Measurements from ENCODE around the gene IL2. TPM values are rescaled to one million over a fixed set of nuclear protein-coding genes. Genes with fewer than 3 reads are reported as not detected.

Gene IL2
- total RNA-seq, 1 experiment from 2014 or later, result 1.3 TPM

GRCh38 chr4:122489061-122489460 lies 32.5 kb upstream of the IL2 start:
- Histone ChIP-seq H3K9me2 (ENCODE audit: insufficient read depth) (no peaks in the 10 kb centered on the region), H3K36me3 (ENCODE audit: control insufficient read depth in 1 of 2, insufficient read depth in 2 of 2, low read length in 2 of 2) (no peaks in the 10 kb centered on the region), H3K4me3 (replicated peaks in 1 of 2; ENCODE audit: low read depth in 1 of 2, low read length in 2 of 2) (no peak overlapping the region), H3K9me3 (ENCODE audit: control insufficient read depth in 1 of 2, insufficient read depth in 1 of 2, low read depth in 1 of 2, low read length in 2 of 2) (peaks cover 11 to 13% of the 10 kb centered on the region in 2 experiments; a peak in 2 of 4 replicates), H3K27ac (ENCODE audit: low read depth, low read length) (no peak overlapping the region), H3K79me2 (ENCODE audit: insufficient read depth, low read length) (no peaks in the 10 kb centered on the region), H3K4me1 (ENCODE audit: control insufficient read depth in 1 of 2, insufficient read depth in 2 of 2, low read length in 2 of 2) (no peaks in the 10 kb centered on the region), H3K27me3 (ENCODE audit: insufficient read depth, low read length) (no peaks in the 10 kb centered on the region), H3K9ac (ENCODE audit: low read length) (no peak overlapping the region), H4K20me1 (ENCODE audit: insufficient read depth) (no peaks in the 10 kb centered on the region), H3K4me2 (ENCODE audit: low read length) (no peak overlapping the region), H2AFZ (ENCODE audit: low read depth, low read length, poor library complexity, severe bottlenecking) (no peak overlapping the region)
- RAD21 ChIA-PET (ENCODE audit: low non-redundant PET in 1 of 2, low total read pairs in 2 of 2, uncharacterized antibody in 2 of 2, unreplicated experiment in 2 of 2), result no interaction called here
- no peak for ATAC-seq
- BruUV-seq (replicated peaks), result no TSS peak
- TF ChIP-seq RAD21 (IDR thresholded peaks at IDR 0.05; ENCODE audit: low read depth) (no peak), CBX3 (IDR thresholded peaks at IDR 0.05; ENCODE audit: low read depth) (peak; percentile 78; the same call in 1 of the 2 replicates), FOSL1 (IDR thresholded peaks at IDR 0.05; ENCODE audit: low read depth) (no peak), TCF7L2 (IDR thresholded peaks at IDR 0.05; ENCODE audit: borderline replicate concordance, extremely low read depth, insufficient read depth, insufficient read length) (no peak), EGR1 (IDR thresholded peaks at IDR 0.05; ENCODE audit: low read depth) (no peak), JUND (IDR thresholded peaks at IDR 0.05) (no peak), ZBTB33 (IDR thresholded peaks at IDR 0.05; ENCODE audit: extremely low read depth, insufficient replicate concordance, low read length) (no peak)
- CTCF ChIA-PET, result no interaction called here
- POLR2A ChIA-PET, result no interaction called here
- intact Hi-C loops (cut with micrococcal nuclease), result no loop called here
- no peak for DNase-seq (ENCODE audit: low read depth, low spot score)

- no peaks in the 10 kb centered on the region for H4K20me1 ChIP-seq (ENCODE audit: insufficient read depth)
- no peak for ATAC-seq
- H3K9ac ChIP-seq (ENCODE audit: low read length), result no peak overlapping the region
- no peak for DNase-seq (ENCODE audit: low read depth, low spot score)
- H3K27me3 ChIP-seq (ENCODE audit: insufficient read depth, low read length), result no peaks in the 10 kb centered on the region
- H3K79me2 ChIP-seq (ENCODE audit: insufficient read depth, low read length), result no peaks in the 10 kb centered on the region
- H3K9me2 ChIP-seq (ENCODE audit: insufficient read depth), result no peaks in the 10 kb centered on the region
- no peaks in the 10 kb centered on the region; a peak in 1 of 4 replicates for H3K9me3 ChIP-seq (ENCODE audit: control insufficient read depth in 1 of 2, insufficient read depth in 1 of 2, low read depth in 1 of 2, low read length in 2 of 2)
- no peak overlapping the region for H2AFZ ChIP-seq (ENCODE audit: low read depth, low read length, poor library complexity, severe bottlenecking)
- no peak overlapping the region for H3K27ac ChIP-seq (ENCODE audit: low read depth, low read length)
- ChIA-PET CTCF (no interaction called here), RAD21 (ENCODE audit: low non-redundant PET in 1 of 2, low total read pairs in 2 of 2, uncharacterized antibody in 2 of 2, unreplicated experiment in 2 of 2) (no interaction called here), POLR2A (no interaction called here)
- intact Hi-C loops (cut with micrococcal nuclease), result no loop called here
- no peak overlapping the region for H3K4me2 ChIP-seq (ENCODE audit: low read length)
- no peaks in the 10 kb centered on the region for H3K4me1 ChIP-seq (ENCODE audit: control insufficient read depth in 1 of 2, insufficient read depth in 2 of 2, low read length in 2 of 2)
- no peaks in the 10 kb centered on the region for H3K36me3 ChIP-seq (ENCODE audit: control insufficient read depth in 1 of 2, insufficient read depth in 2 of 2, low read length in 2 of 2)
- no peak overlapping the region for H3K4me3 ChIP-seq (replicated peaks in 1 of 2; ENCODE audit: low read depth in 1 of 2, low read length in 2 of 2)
- BruUV-seq (replicated peaks), result no TSS peak
- TF ChIP-seq CEBPB (IDR thresholded peaks at IDR 0.05; ENCODE audit: low read depth), result no peak
- TF ChIP-seq RAD21 (IDR thresholded peaks at IDR 0.05; ENCODE audit: low read depth), result no peak
- no peak for TF ChIP-seq FOSL1 (IDR thresholded peaks at IDR 0.05; ENCODE audit: low read depth)
- TF ChIP-seq JUND (IDR thresholded peaks at IDR 0.05), result no peak
- no peak for TF ChIP-seq REST (IDR thresholded peaks at IDR 0.05; ENCODE audit: low read depth)
- TF ChIP-seq ZBTB33 (IDR thresholded peaks at IDR 0.05; ENCODE audit: extremely low read depth, insufficient replicate concordance, low read length), result no peak
These were observed 27.0 kb upstream of the IL2 start for GRCh38 chr4:122483481-122483880.
